ENCODE data around the gene CMIP. TPM values are rescaled to one million over a fixed set of nuclear protein-coding genes. Genes with fewer than 3 reads are reported as not detected.
A peak's percentile ranks its signal among the peaks of the same experiment; 100 is the strongest.

CMIP gene
- polyA plus RNA-seq, 3 donors, result 0.85 to 61.9 (median 0.93) TPM

DNA sequence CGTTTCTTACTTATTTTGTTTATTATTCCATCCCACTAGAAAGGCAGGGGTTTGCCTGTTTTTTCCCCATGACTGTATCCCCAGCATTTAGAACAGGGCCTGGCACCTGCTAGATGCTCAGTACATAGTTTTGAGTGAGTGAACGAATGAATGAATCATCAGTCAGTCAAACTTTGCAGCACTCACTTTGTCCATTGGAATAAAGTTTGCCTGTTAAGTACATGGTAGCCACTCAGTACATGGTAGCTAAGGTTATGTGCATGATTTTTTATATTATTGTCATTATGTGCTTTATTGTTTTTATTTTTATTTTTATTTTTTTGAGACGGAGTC is 88.5 kb downstream of the CMIP start:
- Histone ChIP-seq H4K20me1 (ENCODE audit: insufficient read depth, low read length) (peaks cover 100% of the 10 kb centered on the region), H3K9me3 (replicated peaks in 1 of 2; ENCODE audit: control insufficient read depth in 1 of 2, insufficient read depth in 1 of 2, low read length in 2 of 2) (no peaks in the 10 kb centered on the region), H3K4me1 (ENCODE audit: control insufficient read depth in 1 of 2, insufficient read depth in 2 of 2, low read length in 2 of 2) (no peaks in the 10 kb centered on the region), H3K79me2 (ENCODE audit: insufficient read depth, low read length) (peaks cover 99% of the 10 kb centered on the region), H3K4me2 (replicated peaks; ENCODE audit: extremely low read depth, low read length, poor library complexity, severe bottlenecking) (no peak overlapping the region), H3K36me3 (replicated peaks in 1 of 2; ENCODE audit: control insufficient read depth in 1 of 2, insufficient read depth in 2 of 2, low read length in 2 of 2) (peaks cover 10 to 45% of the 10 kb centered on the region in 2 donors), H3K27me3 (ENCODE audit: control insufficient read depth in 2 of 2, insufficient read depth in 2 of 2, low read length in 2 of 2) (no peaks in the 10 kb centered on the region), H3K27ac (ENCODE audit: low read depth in 1 of 2, low read length in 2 of 2) (no peak overlapping the region), H3K9ac (ENCODE audit: insufficient read depth, low read length, poor library complexity, severe bottlenecking) (no peak overlapping the region), H2AFZ (ENCODE audit: insufficient read depth, low read depth, low read length, poor library complexity, severe bottlenecking) (no peak overlapping the region), H3K4me3 (replicated peaks in 1 of 3; ENCODE audit: low read depth in 2 of 3, low read length in 3 of 3) (no peak overlapping the region)
- Mint-ChIP-seq H3K9me3 (no peaks in the 10 kb centered on the region), H3K27me3 (ENCODE audit: low read depth in 3 of 3) (peaks cover 0 to 2% (median 0%) of the 10 kb centered on the region in 3 donors), H3K36me3 (peaks cover 35 to 52% of the 10 kb centered on the region in 2 donors), H3K4me1 (peaks cover 12% of the 10 kb centered on the region), H3K27ac (peak overlapping the region in 2 of 7 donors; percentile 32 to 47), H3K4me3 (no peak overlapping the region)
- TF ChIP-seq, protein P1, sequence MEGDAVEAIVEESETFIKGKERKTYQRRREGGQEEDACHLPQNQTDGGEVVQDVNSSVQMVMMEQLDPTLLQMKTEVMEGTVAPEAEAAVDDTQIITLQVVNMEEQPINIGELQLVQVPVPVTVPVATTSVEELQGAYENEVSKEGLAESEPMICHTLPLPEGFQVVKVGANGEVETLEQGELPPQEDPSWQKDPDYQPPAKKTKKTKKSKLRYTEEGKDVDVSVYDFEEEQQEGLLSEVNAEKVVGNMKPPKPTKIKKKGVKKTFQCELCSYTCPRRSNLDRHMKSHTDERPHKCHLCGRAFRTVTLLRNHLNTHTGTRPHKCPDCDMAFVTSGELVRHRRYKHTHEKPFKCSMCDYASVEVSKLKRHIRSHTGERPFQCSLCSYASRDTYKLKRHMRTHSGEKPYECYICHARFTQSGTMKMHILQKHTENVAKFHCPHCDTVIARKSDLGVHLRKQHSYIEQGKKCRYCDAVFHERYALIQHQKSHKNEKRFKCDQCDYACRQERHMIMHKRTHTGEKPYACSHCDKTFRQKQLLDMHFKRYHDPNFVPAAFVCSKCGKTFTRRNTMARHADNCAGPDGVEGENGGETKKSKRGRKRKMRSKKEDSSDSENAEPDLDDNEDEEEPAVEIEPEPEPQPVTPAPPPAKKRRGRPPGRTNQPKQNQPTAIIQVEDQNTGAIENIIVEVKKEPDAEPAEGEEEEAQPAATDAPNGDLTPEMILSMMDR (IDR thresholded peaks at IDR 0.05), result no peak
- DNase-seq, result no peak
- 90% methylated on average over 2 of the region's 3 CpGs for WGBS (ENCODE audit: insufficient coverage)
- intact Hi-C loops (cut with micrococcal nuclease), result no loop called here

DNA sequence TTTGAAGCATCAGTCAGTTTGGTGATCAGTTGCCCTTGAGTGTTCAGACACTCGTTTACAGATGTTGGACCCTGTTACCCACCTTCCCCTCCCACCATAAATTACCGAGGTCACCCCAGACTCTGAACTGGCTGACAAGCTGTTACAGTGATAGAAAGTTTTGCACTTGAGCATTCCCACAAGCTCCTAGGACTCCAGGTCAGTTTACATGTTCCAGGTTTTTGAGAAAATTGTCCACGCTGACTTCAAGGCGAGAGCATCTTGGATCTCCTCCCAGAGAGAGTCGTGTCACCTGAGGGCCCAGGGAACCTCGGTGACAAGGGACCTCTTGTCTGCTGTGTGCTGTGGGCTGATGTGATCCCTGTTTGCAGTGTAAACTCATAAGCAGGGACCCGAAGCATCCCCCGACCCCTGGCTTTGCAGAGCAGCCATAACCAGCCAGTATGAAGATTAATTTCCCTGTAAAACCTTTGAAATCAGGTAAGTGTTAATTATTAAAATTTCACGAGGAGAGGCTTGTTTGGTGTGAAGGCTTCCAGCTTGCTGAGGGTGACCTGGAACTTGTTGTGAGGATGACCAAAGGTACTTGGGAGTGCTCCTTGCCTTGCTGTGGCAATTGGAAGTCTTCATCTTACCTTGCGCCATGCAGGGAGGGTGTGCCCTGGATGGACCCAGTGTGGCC is 91.2 kb downstream of the CMIP start:
- H3K27ac Mint-ChIP-seq, result peak overlapping the region in 2 of 7 donors; percentile 3 to 72

More for the DNA sequence above, 91.2 kb downstream of the CMIP start:
- Mint-ChIP-seq H3K36me3 (peaks cover 36 to 56% of the 10 kb centered on the region in 2 donors), H3K4me1 (peaks cover 8% of the 10 kb centered on the region), H3K4me3 (no peak overlapping the region), H3K9me3 (no peaks in the 10 kb centered on the region), H3K27me3 (ENCODE audit: low read depth in 3 of 3) (peaks cover 0 to 2% (median 2%) of the 10 kb centered on the region in 3 donors)
- H3K27ac ChIP-seq (ENCODE audit: low read depth in 1 of 2, low read length in 2 of 2), result no peak overlapping the region
- H3K4me3 ChIP-seq (replicated peaks in 1 of 3; ENCODE audit: low read depth in 2 of 3, low read length in 3 of 3), result no peak overlapping the region
- no peak for DNase-seq
- H2AFZ ChIP-seq (ENCODE audit: insufficient read depth, low read depth, low read length, poor library complexity, severe bottlenecking), result no peak overlapping the region
- intact Hi-C loops (cut with micrococcal nuclease), result no loop called here
- no peak overlapping the region for H3K4me2 ChIP-seq (replicated peaks; ENCODE audit: extremely low read depth, low read length, poor library complexity, severe bottlenecking)
- 100% methylated on average over 5 of the region's 10 CpGs for WGBS (ENCODE audit: insufficient coverage)
- no peaks in the 10 kb centered on the region for H3K9me3 ChIP-seq (replicated peaks in 1 of 2; ENCODE audit: control insufficient read depth in 1 of 2, insufficient read depth in 1 of 2, low read length in 2 of 2)
- no peaks in the 10 kb centered on the region for H3K4me1 ChIP-seq (ENCODE audit: control insufficient read depth in 1 of 2, insufficient read depth in 2 of 2, low read length in 2 of 2)
- H4K20me1 ChIP-seq (ENCODE audit: insufficient read depth, low read length), result peaks cover 100% of the 10 kb centered on the region
- peaks cover 10 to 46% of the 10 kb centered on the region in 2 donors for H3K36me3 ChIP-seq (replicated peaks in 1 of 2; ENCODE audit: control insufficient read depth in 1 of 2, insufficient read depth in 2 of 2, low read length in 2 of 2)
- no peak overlapping the region for H3K9ac ChIP-seq (ENCODE audit: insufficient read depth, low read length, poor library complexity, severe bottlenecking)
- H3K27me3 ChIP-seq (ENCODE audit: control insufficient read depth in 2 of 2, insufficient read depth in 2 of 2, low read length in 2 of 2), result no peaks in the 10 kb centered on the region
- TF ChIP-seq, protein P1 (IDR thresholded peaks at IDR 0.05), result no peak
- H3K79me2 ChIP-seq (ENCODE audit: insufficient read depth, low read length), result peaks cover 99% of the 10 kb centered on the region

Measured in CD14-positive monocyte (primary cell).